Ammon's horn (tissue), 1 donor: ENCODE data around the gene GRAMD2A.
"Not testable (repeated sequence)": the region's sequence is repeated elsewhere in the genome, so short reads cannot be mapped to it uniquely, and the experiment has no call there.

Experiments
- DNase-seq: peaks from one replicate; pipeline ENCODE4 v3.0.0-alpha.2; 2016; ENCODE audit warnings: low spot score

GRAMD2A gene

GRCh38 chr15:72184165-72184811 lies 13.3 kb downstream of the GRAMD2A start:
- DNase-seq, result no peak

GRCh38 chr15:72183781-72184164 lies 13.8 kb downstream of the GRAMD2A start:
- DNase-seq, result no peak

- DNase-seq, result no peak
Measured at GRCh38 chr15:72182673-72183072, 14.9 kb downstream of the GRAMD2A start.

GRCh38 chr15:72182244-72182643 lies 15.3 kb downstream of the GRAMD2A start:
- DNase-seq, result no peak

- DNase-seq, result peak; percentile 1
Measured at GRCh38 chr15:72180761-72181324, 16.7 kb downstream of the GRAMD2A start.

GRCh38 chr15:72179950-72180581 lies 17.5 kb downstream of the GRAMD2A start:
- peak; percentile 88 for DNase-seq

- peak; percentile 1 for DNase-seq
Measured at GRCh38 chr15:72178976-72179585, 18.5 kb downstream of the GRAMD2A start.

- no peak for DNase-seq
Measured at GRCh38 chr15:72176743-72177142, 20.8 kb downstream of the GRAMD2A start.

GRCh38 chr15:72176159-72176558 lies 21.4 kb downstream of the GRAMD2A start:
- DNase-seq, result peak; percentile 59

GRCh38 chr15:72175186-72176044 lies 22.2 kb downstream of the GRAMD2A start:
- no peak for DNase-seq

GRCh38 chr15:72174551-72175165 lies 22.9 kb downstream of the GRAMD2A start:
- DNase-seq, result no peak

- no peak for DNase-seq
Measured at GRCh38 chr15:72173864-72174550, 23.6 kb downstream of the GRAMD2A start.

GRCh38 chr15:72173401-72173800 lies 24.2 kb downstream of the GRAMD2A start:
- no peak for DNase-seq

- DNase-seq, result no peak
Measured at GRCh38 chr15:72172796-72173195, 24.8 kb downstream of the GRAMD2A start.

- not testable (repeated sequence) for DNase-seq
Measured at GRCh38 chr15:72171978-72172377, 25.6 kb downstream of the GRAMD2A start.

- DNase-seq, result no peak
Measured at GRCh38 chr15:72170691-72171090, 26.9 kb downstream of the GRAMD2A start.

GRCh38 chr15:72169921-72170611 lies 27.5 kb downstream of the GRAMD2A start:
- DNase-seq, result no peak

GRCh38 chr15:72169236-72169920 lies 28.2 kb downstream of the GRAMD2A start:
- no peak for DNase-seq

- no peak for DNase-seq
Measured at GRCh38 chr15:72168808-72169190, 28.8 kb downstream of the GRAMD2A start.
